Panc1 (cell line): ENCODE data around the gene CUX1. TPM values are rescaled to one million over a fixed set of nuclear protein-coding genes. Genes with fewer than 3 reads are reported as not detected.
A peak's percentile ranks its signal among the peaks of the same experiment; 100 is the strongest.

ENCODE experiments used
- ATAC-seq: fragments of 200-7000 bp; cut with Tn5 transposase; 2 replicates; pipeline ENCODE4 v1.9.1; 2020; ENCODE audit warnings: mild to moderate bottlenecking, moderate library complexity
- BruUV-seq: library from RNA; stranded (reverse); fragments of 400-500 nt; replicated peaks from 2 replicates; lab custom pipeline; 2021; lab: Mats Ljungman, UMichigan
- CTCF ChIA-PET: fragments of 300-600 bp; sonication (Branson Sonifier 250); formaldehyde crosslinking; loops from one replicate; lab custom pipeline; 2022; ENCODE audit warnings: antibody characterized with exemption; lab: Charles Lee
- POLR2A ChIA-PET: fragments of 300-600 bp; sonication (Branson Sonifier 250); formaldehyde crosslinking; loops from one replicate; lab custom pipeline; 2022; ENCODE audit warnings: antibody characterized with exemption; lab: Charles Lee
- DNase-seq: peaks from one replicate; pipeline ENCODE4 v3.0.0-alpha.2; 2010; ENCODE audit warnings: low read depth, low spot score
- H3K27ac ChIP-seq: 2 replicates; pipeline ENCODE4 v1.5.1; 2011; ENCODE audit warnings: mild to moderate bottlenecking, low read length, inconsistent platforms
- H3K27me3 ChIP-seq: fragments of 200-500 bp; sonication (Bioruptor generic); 2 replicates; pipeline ENCODE4 v1.6.0; 2014; ENCODE audit warnings: low read length, inconsistent platforms; ENCODE audit not compliant: control insufficient read depth, insufficient read depth
- H3K36me3 ChIP-seq: fragments of 200-500 bp; sonication (Bioruptor generic); 2 replicates; pipeline ENCODE4 v1.5.1; 2014; ENCODE audit warnings: inconsistent platforms, mild to moderate bottlenecking, low read length, moderate library complexity; ENCODE audit not compliant: control insufficient read depth, insufficient read depth
- H3K4me1 ChIP-seq: 2 replicates; pipeline ENCODE4 v1.5.1; 2011; ENCODE audit warnings: inconsistent platforms, mild to moderate bottlenecking, low read length, moderate library complexity; ENCODE audit not compliant: control insufficient read depth, insufficient read depth
- H3K4me3 ChIP-seq, 2 experiments: 2 replicates each; pipeline ENCODE4 v1.5.1; 2011 to 2012; ENCODE audit warnings: low read depth in 2 of 2, low read length in 2 of 2, mild to moderate bottlenecking in 2 of 2, inconsistent platforms in 1 of 2, moderate library complexity in 1 of 2
- H3K9me3 ChIP-seq: fragments of 200-500 bp; sonication (Bioruptor generic); 2 replicates; pipeline ENCODE4 v1.5.1; 2014; ENCODE audit warnings: low read depth, mild to moderate bottlenecking, inconsistent platforms, low read length, moderate library complexity; ENCODE audit not compliant: control insufficient read depth, insufficient read depth
- POLR2AphosphoS5 ChIP-seq: IDR thresholded peaks from 2 replicates; pipeline ENCODE4 v1.6.1; 2012; ENCODE audit warnings: mild to moderate bottlenecking, low read depth, low read length, moderate library complexity
- SIN3A ChIP-seq: IDR thresholded peaks from 2 replicates; pipeline ENCODE4 v1.6.1; 2012; ENCODE audit warnings: low read depth, mild to moderate bottlenecking, low read length, moderate library complexity, borderline replicate concordance; ENCODE audit not compliant: insufficient read depth
- TCF7L2 ChIP-seq: IDR thresholded peaks from 2 replicates; pipeline ENCODE4 v1.6.1; 2011; ENCODE audit warnings: mild to moderate bottlenecking, low read depth, low read length, inconsistent platforms
- in situ Hi-C: cut with HindIII; loops from 2 replicates; pipeline ENCODE4 v1.10.0; 2016; ENCODE audit warnings: low sequenced_read_pairs, low pct_unique_long_range_greater_than_20kb
- intact Hi-C: fragments of 100-400 bp; cut with micrococcal nuclease; formaldehyde crosslinking; loops from one replicate; pipeline ENCODE4 v1.10.0; 2022; ENCODE audit not compliant: unreplicated experiment
- total RNA-seq: library from RNA; stranded (reverse); gene quantifications from one replicate; pipeline ENCODE4 v1.2.1, GENCODE V29; 2021; ENCODE audit not compliant: unreplicated experiment
- TF ChIP-seq, protein P1 (sequence below): fragments of 450-650 bp; IDR thresholded peaks from 2 replicates; pipeline ENCODE4 v1.5.1; 2017; ENCODE audit warnings: mild to moderate bottlenecking
- TF ChIP-seq, protein P2 (sequence below), 2 experiments: IDR thresholded peaks; 2 replicates each; pipeline ENCODE4 v1.6.1; 2011 to 2012; ENCODE audit warnings: low read depth in 2 of 2, control low read depth in 1 of 2, low read length in 1 of 2, mild to moderate bottlenecking in 1 of 2, moderate library complexity in 1 of 2; ENCODE audit not compliant: insufficient read depth in 1 of 2

Gene CUX1
- total RNA-seq, 1 experiment from 2014 or later = 50.9 TPM

GRCh38 chr7:102287111-102287980, 469.9 kb downstream of the CUX1 start:
- CTCF ChIA-PET = interaction anchor here (0.5 to 0.8 kb wide), 3 partner anchors 32 to 106 kb away, joined by 3 to 5 read pairs (median 3); no protein-coding TSS in a partner anchor
- ATAC-seq (peak; percentile 62), DNase-seq (no peak)
- Histone ChIP-seq H3K4me3 (peak overlapping the region; percentile 64 to 74), H3K27me3 (no peaks in the 10 kb centered on the region), H3K9me3 (no peaks in the 10 kb centered on the region), H3K36me3 (no peaks in the 10 kb centered on the region), H3K4me1 (no peaks in the 10 kb centered on the region), H3K27ac (no peak overlapping the region)
- no TSS peak for BruUV-seq
- intact Hi-C loops (no loop called here), in situ Hi-C loops (loop anchor here (10.0 kb wide), 1 partner anchor 127 kb away; no protein-coding TSS in a partner anchor)
- TF ChIP-seq SIN3A (no peak), TCF7L2 (no peak), POLR2AphosphoS5 (no peak)
- TF ChIP-seq, protein P1, sequence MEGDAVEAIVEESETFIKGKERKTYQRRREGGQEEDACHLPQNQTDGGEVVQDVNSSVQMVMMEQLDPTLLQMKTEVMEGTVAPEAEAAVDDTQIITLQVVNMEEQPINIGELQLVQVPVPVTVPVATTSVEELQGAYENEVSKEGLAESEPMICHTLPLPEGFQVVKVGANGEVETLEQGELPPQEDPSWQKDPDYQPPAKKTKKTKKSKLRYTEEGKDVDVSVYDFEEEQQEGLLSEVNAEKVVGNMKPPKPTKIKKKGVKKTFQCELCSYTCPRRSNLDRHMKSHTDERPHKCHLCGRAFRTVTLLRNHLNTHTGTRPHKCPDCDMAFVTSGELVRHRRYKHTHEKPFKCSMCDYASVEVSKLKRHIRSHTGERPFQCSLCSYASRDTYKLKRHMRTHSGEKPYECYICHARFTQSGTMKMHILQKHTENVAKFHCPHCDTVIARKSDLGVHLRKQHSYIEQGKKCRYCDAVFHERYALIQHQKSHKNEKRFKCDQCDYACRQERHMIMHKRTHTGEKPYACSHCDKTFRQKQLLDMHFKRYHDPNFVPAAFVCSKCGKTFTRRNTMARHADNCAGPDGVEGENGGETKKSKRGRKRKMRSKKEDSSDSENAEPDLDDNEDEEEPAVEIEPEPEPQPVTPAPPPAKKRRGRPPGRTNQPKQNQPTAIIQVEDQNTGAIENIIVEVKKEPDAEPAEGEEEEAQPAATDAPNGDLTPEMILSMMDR = no peak
- TF ChIP-seq, protein P2, sequence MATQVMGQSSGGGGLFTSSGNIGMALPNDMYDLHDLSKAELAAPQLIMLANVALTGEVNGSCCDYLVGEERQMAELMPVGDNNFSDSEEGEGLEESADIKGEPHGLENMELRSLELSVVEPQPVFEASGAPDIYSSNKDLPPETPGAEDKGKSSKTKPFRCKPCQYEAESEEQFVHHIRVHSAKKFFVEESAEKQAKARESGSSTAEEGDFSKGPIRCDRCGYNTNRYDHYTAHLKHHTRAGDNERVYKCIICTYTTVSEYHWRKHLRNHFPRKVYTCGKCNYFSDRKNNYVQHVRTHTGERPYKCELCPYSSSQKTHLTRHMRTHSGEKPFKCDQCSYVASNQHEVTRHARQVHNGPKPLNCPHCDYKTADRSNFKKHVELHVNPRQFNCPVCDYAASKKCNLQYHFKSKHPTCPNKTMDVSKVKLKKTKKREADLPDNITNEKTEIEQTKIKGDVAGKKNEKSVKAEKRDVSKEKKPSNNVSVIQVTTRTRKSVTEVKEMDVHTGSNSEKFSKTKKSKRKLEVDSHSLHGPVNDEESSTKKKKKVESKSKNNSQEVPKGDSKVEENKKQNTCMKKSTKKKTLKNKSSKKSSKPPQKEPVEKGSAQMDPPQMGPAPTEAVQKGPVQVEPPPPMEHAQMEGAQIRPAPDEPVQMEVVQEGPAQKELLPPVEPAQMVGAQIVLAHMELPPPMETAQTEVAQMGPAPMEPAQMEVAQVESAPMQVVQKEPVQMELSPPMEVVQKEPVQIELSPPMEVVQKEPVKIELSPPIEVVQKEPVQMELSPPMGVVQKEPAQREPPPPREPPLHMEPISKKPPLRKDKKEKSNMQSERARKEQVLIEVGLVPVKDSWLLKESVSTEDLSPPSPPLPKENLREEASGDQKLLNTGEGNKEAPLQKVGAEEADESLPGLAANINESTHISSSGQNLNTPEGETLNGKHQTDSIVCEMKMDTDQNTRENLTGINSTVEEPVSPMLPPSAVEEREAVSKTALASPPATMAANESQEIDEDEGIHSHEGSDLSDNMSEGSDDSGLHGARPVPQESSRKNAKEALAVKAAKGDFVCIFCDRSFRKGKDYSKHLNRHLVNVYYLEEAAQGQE (IDR thresholded peaks at IDR 0.05; ENCODE audit: insufficient read depth in 1 of 2, low read depth in 2 of 2, low read length in 1 of 2) = 0 out of 4 replicates have a peak, but pooled peaks of 1 of the 2 experiments have one; percentile 40
- POLR2A ChIA-PET = interaction anchor here (0.6 kb wide), 2 partner anchors 23 to 108 kb away, joined by 3 to 4 read pairs; no protein-coding TSS in a partner anchor

DNA sequence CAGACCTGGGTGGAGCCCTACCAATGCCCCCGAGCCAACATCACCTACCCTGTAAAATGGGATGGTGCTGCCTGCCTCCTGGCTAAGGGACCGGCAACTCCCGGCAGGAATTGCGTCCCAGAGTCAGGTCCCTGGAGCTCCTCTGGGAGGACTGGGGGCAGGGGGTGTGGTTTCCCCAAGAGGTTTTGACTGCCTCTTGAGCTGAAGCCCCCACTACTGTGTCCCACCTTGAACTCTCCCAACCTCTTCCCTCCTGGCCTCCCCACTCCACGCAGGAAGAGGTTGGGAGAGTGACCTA, 470.5 kb downstream of the CUX1 start:
- intact Hi-C loops (no loop called here), in situ Hi-C loops (loop anchor here (10.0 kb wide), 1 partner anchor 127 kb away; no protein-coding TSS in a partner anchor)
- DNase-seq (no peak), ATAC-seq (no peak; the same call in 1 of the 2 replicates)
- peak overlapping the region; percentile 64 to 74 for H3K4me3 ChIP-seq
- TF ChIP-seq POLR2AphosphoS5 (no peak), TCF7L2 (no peak), SIN3A (no peak)
- TF ChIP-seq, protein P2 (IDR thresholded peaks at IDR 0.05; ENCODE audit: insufficient read depth in 1 of 2, low read depth in 2 of 2, low read length in 1 of 2) = no peak
- H3K4me1 ChIP-seq = no peaks in the 10 kb centered on the region
- no peak overlapping the region for H3K27ac ChIP-seq
- H3K9me3 ChIP-seq = no peaks in the 10 kb centered on the region
- ChIA-PET CTCF (interaction anchor here (0.5 to 0.8 kb wide), 5 partner anchors 31 to 347 kb away, joined by 3 to 8 read pairs (median 3); no protein-coding TSS in a partner anchor), POLR2A (interaction anchor here (0.6 kb wide), 1 partner anchor 23 kb away, joined by 4 read pairs; no protein-coding TSS in a partner anchor)
- no peaks in the 10 kb centered on the region for H3K27me3 ChIP-seq
- no peaks in the 10 kb centered on the region for H3K36me3 ChIP-seq
- no TSS peak for BruUV-seq
